PC-9 (cell line): ENCODE results near the gene B4GALT6.

ENCODE experiments used
- CTCF ChIP-seq: fragments of 200-600 bp; sonication (generic); conservative IDR thresholded peaks from 2 replicates; pipeline ENCODE4 v1.6.1; 2017; ENCODE audit warnings: mixed run types, antibody characterized with exemption, mild to moderate bottlenecking, moderate library complexity
- EZH2 ChIP-seq: fragments of 200-600 bp; sonication (generic); IDR thresholded peaks from 2 replicates; pipeline ENCODE4 v1.8.0; 2017; ENCODE audit warnings: antibody characterized with exemption, low read depth

DNA sequence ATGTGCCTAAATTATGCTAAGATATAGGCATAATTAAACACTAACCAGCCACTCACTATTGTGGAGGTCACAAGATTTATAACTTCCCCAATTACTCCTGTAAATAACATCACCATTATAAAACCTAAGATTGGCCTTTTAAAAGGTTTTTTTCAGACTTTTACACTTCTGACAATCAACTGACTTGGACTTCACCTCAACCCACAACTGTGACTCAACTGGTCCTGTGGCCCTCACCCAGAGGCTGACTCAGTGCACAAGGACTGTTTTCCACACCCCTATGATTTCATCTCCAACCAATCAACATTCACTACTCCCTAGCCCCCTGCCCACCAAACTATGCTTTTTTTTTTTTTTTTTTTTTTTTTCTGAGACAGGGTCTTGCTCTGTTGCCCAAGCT, 81.1 kb downstream of the B4GALT6 start:
- TF ChIP-seq CTCF = no peak
- no peak for TF ChIP-seq EZH2
